Limb (tissue), 2 donors: ENCODE measurements around the gene EGF.
A peak's percentile ranks its signal among the peaks of the same experiment; 100 is the strongest.

Experiments used
- DNase-seq, 2 donors: peaks; one replicate each; pipeline ENCODE4 v3.0.0-alpha.2; 2016; ENCODE audit errors: extremely low spot score in 2 of 2

EGF gene

DNA sequence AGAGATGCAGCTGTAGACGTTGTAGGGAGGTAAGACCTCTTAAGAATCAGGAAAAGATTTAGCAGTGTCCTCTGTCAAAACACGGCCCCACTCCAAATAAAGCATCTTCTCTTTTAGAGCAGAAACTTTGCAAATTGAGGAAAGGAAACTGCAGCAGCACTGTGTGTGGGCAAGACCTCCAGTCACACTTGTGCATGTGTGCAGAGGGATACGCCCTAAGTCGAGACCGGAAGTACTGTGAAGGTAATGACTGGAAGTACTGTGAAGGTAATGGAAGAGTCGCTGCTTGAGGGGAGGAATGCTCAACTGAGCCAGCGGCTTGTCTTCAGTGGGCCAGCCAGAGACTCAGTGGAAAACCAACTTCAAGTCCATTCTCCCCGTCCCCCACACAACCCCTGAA is 46.5 kb downstream of the EGF start:
- no peak for DNase-seq

DNA sequence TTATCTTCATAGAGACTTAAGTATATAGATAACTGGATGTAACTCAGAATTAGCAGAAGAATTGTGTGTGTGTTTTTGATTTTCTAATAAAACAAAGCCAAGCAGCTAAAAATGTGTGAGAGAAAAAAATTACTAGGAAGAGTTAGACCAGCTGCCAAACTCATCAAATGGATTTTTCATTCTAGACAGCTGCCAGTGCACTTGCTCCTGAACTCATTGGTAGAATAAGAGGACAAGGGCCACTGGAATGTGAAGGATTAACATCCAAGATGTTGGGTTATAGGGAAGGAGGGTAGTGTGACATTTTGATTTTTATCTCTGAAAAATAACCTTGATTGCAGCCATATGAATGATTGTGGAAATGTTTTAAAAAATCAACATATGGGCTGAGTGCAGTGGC is 49.7 kb downstream of the EGF start:
- DNase-seq = peak in 1 of 2 donors; percentile 10

DNA sequence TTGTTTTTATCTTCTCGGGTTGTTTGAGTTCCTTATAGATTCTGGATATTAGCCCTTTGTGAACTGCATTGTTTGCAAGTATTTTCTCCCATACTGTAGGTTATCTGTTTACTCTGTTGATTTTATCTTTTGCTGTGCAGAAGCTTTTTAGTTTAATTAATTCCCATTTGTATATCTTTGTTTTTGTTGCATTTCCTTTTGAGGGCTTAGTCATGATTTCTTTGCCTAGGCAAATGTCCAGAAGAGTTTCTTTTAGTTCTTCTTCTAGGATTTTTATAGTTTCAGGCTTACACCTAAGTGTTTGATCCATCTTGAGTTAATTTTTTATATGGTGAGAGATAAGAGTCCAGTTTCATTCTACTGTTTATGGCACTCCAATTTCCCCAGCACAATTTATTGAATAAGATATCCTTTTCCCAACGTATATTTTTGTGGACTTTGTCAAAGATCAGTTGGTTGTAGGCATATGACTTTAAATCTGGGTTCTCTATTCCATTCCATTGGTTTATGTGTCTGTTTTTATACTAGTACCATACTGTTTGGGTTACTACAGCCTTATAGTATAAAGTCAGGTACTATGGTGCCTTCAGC is 54.3 kb downstream of the EGF start:
- DNase-seq = no peak

DNA sequence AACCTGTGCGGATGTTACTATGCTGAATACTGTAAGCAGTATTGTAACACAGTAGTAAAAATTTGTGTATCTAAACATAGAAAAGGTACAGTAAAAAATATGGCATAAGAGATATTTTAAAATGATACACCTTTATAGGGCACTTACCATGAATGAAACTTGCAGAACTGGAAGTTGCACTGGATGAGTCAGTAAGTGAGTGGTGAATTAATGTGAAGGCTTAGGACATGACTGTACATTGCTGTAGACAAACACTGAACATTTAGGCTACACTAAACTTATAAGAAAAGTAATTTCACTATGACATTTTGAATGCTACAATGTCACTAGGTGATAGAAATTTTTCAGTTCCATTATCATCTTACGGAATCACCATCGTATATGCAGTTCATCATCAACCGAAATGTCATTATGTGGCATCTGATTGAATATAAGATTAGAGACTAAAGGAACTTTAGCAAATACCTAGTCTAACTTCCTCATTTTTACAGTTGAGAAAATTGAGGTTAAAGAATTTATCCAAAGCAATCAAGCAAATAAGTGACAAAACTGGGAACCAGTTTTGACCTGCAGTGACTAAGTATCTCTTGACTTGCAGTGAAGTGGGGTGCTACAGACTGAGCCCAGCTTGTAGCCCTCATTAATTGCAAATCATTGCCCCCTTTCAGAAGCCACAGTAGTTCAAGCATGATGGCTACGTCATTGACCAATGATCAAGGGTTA is 55.3 kb downstream of the EGF start:
- no peak for DNase-seq

DNA sequence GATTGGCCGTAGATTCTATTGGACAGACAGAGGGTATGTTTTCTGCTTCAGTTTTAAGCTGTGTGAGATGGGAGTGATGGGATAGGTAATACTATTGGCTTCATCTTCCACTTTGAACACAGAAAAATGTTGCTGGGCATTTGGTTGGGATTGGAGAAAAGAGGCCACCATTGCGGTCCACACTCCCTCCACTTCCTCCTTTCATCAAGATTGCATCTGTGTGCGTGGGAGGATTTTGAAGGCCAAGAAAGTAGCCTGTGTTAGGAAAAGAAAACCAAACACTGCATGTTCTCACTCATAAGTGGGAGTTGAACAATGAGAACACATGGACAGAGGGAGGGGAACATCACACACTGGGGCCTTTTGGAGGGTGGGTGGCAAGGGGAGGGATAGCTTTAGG is 56.4 kb downstream of the EGF start:
- no peak for DNase-seq

DNA sequence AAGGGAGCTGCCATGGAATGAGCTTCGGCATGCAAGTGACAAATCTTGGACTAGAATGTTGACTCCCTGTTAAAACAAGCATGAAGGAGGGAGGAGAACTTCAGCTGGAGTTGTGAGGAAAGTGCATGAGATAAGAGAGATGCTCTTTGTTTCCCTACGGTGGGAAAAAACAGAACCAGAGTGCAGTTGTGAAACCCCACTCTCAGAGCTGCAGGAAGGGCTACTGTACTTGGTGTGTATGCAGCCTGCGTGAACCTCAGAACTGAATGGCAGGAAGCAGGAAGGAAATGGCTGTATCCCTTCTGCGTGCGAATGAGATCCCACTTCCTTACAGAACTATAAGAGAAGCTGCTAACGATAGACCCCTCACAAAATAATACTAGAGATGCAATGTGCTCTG is 57.2 kb downstream of the EGF start:
- no peak for DNase-seq

DNA sequence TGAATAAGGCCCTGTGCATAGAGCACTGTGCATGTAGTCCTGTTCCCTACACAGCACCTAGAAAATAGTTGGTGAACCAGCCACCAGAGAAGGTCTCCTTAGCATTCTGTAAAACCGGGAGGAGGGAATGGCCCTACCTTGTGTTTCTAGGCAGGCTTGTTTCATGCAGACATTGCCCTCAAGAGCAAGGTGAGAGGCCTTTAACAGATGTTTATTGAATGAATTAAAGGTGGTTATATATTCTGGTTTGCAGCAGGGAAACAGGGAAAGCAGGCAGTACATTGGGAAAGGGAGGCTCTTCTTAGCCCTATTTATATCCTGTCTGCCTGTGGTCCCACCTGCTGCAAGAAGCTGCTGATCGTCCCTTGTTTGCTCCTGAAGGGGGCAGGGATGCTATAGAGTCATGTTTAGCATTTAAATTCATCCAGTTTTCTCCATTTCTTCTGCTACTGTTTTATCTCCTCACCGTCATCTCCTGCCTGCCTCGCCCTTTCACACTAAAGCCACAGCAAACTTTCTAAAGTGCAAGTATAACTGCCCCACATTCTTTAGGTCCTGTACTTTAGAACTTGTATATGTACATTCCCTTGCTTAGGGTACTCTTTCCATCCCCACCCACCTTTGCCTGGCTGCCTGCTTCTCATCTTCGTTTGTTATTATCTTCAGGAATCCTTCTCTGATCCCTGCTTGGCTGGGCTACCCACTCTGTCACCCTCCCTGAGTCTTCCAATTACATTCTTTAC is 60.3 kb downstream of the EGF start:
- no peak for DNase-seq

DNA sequence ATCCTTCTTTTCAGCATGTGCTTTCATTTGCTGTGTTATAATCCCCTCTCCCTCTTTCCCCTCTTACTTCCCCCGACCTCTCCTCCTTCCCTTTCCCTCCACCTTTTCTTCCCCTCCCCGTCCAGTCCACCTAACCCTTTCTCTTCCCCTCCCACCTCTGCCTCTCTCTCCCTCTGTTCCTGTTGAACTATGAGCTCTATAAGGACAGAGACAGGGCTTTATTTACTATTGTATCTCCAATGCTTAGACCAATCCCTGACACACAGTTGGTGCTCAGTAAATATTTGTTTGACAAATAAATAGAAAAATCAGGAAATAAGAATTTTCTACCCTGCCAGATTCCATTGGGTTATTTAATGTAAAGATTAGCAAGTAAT is 60.8 kb downstream of the EGF start:
- no peak for DNase-seq

DNA sequence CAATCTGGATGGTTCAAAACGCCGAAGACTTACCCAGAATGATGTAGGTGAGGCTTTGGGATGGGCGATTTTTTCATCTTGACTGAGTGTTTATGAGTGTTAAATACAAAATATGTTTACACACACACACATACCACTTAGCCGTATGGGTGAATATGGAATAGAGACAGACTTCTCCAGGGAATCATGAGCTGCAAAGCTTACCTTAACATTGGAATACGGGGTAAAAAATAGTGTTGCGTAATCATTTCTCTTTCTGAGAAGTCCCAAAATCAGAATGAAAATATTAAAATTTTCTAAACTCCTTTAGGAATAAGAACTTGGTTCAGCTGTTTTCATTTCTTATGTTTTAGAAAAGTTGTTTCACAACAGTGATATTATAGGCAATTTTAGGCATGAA is 63.5 kb downstream of the EGF start:
- no peak for DNase-seq

DNA sequence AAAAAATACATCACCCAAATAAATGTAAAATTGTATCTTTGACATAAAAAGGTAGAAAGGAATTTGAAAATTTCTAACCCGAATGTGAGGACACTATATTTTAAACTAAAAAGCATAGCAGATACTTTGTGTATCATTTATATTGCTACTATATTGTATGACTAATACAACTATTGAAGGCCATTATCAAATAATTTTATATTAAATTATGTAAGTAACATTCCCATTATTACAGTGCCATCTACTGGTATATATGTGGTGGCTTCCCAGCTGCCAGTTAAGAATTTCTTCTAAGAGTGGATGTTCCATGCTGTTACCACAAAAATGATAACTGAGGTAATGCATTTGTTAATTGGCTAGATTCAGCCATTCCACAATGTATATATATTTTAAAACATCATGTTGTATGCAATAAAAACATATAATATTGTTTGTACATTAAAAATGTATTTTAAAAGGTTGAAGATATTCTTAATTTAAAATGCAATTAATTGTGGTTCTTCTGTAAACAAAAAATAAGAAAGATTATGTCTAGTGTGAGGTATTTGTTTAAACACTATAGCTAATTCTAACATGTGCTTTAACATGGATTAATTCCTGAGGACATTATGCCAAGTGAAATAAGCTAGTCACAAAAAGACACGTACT is 65.3 kb downstream of the EGF start:
- peak in 1 of 2 donors; percentile 58 for DNase-seq

DNA sequence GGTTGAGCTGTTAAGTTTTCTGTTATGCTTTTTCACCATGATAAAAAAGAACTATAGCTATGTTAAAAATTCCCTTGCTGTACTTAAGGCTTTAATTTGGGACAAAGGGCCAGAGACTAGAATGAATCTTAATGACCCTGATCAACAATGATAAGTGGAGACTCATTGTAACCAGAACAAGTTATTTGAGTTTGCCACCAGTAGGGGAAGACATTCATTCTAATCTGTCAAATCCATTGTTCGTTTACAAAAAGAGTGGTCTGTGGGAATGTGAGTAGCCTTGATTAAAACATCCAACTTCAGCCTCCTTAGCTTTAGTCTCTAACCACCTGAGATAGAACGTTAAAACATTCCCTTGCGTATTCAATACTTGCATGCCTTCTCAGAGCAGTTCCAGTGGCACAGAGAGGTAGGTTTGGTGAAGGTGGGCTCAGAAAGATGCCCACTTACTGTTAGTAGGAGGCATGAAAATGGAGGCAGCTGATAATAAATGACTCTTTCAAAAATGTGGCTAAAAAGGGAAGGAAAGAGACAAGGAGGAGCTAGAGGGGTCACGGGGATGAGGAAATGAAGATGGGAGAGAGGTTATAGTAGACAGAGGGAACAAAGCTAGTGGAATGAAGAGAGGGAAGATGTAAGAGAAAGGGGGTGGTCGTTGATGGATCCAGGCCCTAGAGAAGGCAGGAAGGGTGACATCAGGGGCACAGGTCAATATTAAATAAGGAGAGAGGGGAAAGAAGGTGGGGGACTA is 66.2 kb downstream of the EGF start:
- DNase-seq = no peak

DNA sequence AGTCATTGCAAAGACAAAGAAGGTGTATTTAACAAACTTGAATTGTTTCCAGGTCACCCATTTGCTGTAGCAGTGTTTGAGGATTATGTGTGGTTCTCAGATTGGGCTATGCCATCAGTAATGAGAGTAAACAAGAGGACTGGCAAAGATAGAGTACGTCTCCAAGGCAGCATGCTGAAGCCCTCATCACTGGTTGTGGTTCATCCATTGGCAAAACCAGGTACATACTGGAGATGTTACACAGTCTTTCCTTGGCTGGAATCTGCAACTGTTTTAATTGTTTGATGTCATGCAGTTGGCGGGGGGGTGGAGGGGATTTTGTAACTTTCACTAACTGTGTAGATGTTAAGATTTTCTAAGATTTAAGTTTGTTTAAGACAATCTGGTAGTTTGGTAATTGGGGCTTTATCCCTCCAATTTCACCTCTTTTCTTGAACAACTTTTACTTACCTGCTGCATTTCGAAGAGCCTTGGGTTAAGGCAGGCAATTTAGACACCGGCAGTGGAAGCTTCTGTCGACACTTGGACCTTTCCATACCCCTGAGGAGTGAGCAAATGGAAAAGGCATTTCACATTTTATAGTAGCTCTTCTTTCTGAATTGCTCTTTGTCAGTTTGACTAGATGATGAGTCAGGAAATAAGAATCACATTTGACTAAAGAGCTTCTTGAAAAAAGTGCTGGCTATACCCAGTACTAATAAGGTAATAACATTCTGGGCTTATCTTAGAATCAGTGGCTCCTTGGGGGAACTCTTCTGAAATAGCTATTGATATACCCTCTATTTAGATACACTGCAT is 67.4 kb downstream of the EGF start:
- DNase-seq = no peak

DNA sequence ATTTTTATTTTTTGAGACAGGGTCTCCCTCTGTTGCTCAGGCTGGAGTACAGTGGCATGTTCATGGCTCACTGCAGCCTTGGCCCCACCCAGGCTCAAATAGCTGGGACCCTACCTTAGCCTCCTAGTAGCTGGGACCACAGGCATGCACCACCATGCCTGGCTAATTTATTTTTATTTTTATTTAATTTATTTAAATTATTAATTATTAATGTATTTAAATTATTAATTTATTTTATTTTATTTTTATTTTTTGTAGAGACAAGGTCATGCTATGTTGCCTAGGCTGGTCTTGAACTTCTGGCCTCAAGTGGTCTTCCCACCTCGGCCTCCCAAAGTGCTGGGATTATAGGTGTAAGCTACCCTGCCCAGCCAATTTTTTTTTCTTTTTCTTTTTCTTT is 69.3 kb downstream of the EGF start:
- DNase-seq = no peak

DNA sequence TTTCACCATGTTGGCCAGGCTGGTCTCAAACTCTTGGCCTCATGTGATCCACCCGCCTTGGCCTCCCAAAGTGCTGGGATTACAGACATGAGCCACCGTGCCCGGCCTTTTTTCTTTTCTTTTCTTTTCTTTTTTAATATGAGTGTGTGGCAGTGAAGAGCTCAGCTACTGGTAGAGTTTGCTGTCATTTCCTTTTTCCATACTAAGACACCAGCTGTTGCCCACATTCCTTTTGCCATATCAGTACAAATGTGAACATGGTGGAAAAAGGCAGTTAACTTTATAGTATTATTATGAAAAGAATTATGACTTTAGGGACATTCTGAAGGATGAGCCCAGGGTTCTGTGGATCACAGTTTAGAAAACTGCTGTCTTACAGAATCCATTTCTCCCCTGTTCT is 69.8 kb downstream of the EGF start:
- no peak for DNase-seq

DNA sequence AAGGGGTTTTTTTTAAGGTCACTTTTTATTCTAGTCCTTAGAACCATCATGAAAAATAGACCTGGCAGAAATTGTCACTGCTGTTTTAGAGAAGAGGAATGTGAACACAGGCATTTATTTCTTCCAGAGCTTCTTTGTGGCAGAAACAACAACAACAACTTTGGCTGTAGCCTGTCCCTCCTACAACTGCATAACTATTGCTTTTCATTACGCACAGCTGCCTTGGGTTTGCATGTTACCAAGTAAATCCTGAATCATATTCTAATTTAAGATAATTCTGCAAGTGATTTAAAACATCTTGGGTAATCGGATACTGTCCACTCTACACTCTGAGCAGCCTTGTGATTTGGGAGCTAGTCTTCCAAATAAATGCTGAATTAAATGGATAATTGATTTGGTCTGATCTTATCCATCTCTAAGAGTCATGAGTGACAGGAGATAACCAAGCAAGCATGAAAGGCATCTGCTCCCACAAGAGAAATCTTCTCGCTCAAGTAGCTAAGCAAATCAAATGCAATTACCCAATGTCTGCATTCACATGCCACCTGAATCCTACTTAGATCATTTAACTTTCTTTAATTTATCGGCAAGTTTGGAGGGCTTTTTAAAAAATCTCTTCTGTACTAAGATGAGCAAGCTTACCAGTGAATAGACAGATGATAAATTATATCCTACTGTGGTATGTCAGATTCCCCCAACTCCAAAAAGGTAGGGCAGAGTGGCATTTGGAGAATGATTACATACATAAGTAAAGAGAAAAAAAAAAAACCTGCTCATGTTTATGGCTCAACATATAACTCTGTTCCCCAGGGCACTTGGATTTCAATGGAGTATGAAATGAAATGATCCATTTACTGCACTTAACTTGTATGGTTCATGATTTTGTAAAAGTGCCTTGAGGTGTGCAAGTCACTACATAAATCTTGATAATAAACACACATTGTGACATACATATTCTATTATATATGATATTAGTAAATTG is 73.6 kb downstream of the EGF start:
- no peak for DNase-seq

DNA sequence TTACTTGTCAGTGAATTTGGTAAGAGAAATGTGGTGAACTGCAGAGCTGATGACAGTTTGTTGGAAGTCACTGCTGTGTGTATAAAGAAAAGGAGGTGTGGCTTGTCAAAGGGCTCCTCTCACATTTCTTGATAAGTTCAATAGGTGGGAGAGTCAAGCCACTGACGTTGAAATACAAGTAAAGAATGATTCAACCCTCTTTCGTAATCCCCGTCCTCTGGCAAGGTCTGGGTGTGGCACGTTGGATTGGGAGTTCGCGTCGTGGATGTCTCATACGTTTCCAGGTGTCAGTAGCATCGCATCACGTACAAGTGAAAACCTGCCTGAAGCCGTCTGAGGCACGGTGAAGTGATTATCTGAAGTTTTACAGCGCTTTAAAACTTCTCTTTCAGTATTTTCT is 76.4 kb downstream of the EGF start:
- DNase-seq = no peak

DNA sequence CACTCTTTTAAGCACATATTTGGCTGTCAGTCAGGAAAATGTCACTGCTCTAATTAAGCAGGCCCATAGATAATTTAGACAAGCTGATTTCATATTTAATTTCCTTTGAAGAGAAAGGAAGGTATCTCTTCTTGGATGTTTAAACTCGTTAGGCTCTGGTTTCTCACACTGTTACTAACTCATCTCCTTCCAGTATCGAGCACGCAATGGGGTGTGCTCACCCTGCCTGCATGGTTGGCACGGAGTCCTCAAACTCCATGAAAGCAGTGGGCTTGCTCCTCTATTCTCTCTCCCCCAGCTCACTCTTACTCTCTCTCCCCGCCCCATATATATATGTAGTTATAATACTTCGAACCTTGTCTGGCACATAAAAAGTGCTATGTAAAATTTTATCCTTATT is 76.9 kb downstream of the EGF start:
- no peak for DNase-seq

DNA sequence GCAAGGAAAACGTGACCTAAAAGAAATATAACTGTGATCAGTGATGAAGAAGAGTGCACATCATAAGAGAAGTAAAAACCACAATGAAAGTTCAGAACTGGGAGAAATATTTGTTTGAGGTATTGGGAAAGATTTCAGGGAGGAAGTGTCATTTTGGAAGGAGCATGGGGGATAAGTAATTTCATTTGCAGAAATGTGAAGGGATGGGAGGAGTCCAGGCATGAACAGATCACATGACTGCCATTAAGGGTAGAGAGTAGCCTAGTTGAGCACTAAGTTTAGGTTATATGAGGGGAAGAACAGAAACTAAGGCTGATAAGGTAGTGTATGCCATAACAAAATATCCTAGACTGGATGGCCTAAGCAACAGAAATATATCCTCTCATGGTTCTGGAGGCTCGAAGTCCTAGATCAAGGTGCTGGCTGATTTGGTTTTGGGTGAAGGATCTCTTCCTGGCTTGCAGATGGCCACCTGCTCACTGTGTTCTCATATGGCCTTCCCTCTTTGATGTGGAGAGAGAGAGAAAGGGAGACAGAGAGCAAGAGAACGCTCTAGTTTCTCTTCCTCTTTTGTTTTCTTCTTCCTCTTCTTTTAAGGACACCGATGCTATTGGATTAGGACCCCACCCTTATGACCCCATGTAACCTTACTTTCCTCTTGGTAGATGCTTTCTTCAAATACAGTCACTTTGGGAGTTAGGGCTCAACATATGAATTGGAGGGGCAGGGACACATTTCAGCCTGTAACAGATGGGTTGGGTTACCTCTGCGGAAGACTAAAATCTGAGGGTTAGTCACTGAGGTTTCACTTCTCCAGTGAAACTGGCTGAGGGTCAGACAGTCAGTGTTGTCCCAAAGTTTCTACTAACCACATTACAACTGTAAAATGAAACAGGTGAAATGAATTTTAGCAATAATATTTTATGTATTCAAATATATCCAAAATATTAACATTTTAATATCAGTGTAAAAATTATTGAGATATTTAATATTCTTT is 77.9 kb downstream of the EGF start:
- DNase-seq = no peak
